SK-N-MC (cell line): ENCODE measurements around the gene TNP2.
"Not testable (repeated sequence)": the region's sequence is repeated elsewhere in the genome, so short reads cannot be mapped to it uniquely, and the experiment has no call there.

ENCODE experiments used
- DNase-seq: peaks from one replicate; pipeline ENCODE4 v3.0.0-alpha.2; 2011; ENCODE audit warnings: low read depth, low spot score
- H3K27ac ChIP-seq: fragments of 200-600 bp; sonication (generic); 2 replicates; pipeline ENCODE4 v1.5.1; 2016; ENCODE audit warnings: mixed run types
- H3K36me3 ChIP-seq: fragments of 200-600 bp; sonication (generic); 2 replicates; pipeline ENCODE4 v1.6.1; 2017; ENCODE audit warnings: antibody characterized with exemption, low read length, mixed read lengths; ENCODE audit not compliant: insufficient read depth
- H3K4me3 ChIP-seq: fragments of 200-600 bp; sonication (generic); 2 replicates; pipeline ENCODE4 v1.5.1; 2016
- H3K9ac ChIP-seq: fragments of 200-600 bp; sonication (generic); 2 replicates; pipeline ENCODE4 v1.8.0; 2017; ENCODE audit warnings: mixed run types, mixed read lengths; ENCODE audit not compliant: insufficient read length
- H3K9me3 ChIP-seq: fragments of 200-600 bp; sonication (generic); 2 replicates; pipeline ENCODE4 v1.6.1; 2017; ENCODE audit warnings: low read depth, mild to moderate bottlenecking, antibody characterized with exemption, low read length, moderate library complexity, mixed read lengths
- EZH2 ChIP-seq: fragments of 200-600 bp; sonication (generic); IDR thresholded peaks from one replicate; pipeline ENCODE4 v1.6.1; 2017; ENCODE audit warnings: antibody characterized with exemption
- FOXP2 ChIP-seq: optimal IDR thresholded peaks from 2 replicates; pipeline ENCODE3; 2011; ENCODE audit warnings: mild to moderate bottlenecking, moderate library complexity; ENCODE audit not compliant: insufficient read depth; ENCODE audit errors: extremely low read length, control extremely low read depth
- POLR2AphosphoS5 ChIP-seq: IDR thresholded peaks from 2 replicates; pipeline ENCODE4 v1.6.1; 2012; ENCODE audit warnings: mild to moderate bottlenecking, low read depth, low read length, borderline replicate concordance

TNP2 gene

DNA sequence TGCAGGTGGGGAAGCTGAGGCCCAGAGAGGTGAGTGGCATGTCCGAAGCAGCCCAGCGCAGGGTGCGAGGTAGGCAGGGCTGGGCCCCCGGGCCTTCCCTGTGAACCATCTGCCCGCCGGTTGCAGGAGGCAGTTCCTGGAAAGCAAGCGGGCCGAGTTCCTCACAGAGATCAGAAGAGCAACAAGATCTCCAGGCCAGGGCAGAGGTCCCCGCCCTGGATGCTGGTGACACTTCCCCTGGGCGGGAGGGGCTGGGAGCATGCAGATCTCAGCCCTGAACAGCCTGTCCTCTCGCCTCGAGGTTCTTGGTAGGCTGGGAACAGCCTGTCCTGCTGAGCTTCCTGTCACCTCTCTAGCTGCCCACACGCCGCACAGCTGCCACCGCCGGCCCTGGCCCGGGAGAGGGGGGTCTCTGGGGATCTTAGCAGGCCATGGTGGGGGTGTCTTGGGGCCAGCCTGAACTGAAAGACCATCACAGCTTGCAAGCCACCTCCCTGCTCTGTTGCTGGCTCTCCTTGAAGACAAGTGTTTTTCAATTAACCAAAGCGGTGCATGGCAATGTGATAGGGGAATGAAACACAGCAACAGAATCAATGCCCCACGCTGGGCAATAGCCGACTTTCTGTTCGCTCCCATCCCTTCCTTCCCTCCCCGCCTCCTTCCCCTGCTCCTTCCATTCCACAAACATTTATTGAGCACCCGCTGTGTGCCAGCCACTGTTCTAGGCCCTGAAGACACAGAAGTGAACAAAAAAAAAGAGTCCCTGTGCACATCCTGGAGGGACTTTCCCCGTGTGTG lies 44.8 kb downstream of the TNP2 start:
- Histone ChIP-seq H3K27ac (no peak overlapping the region), H3K4me3 (no peak overlapping the region), H3K36me3 (no peaks in the 10 kb centered on the region), H3K9ac (no peak overlapping the region), H3K9me3 (no peaks in the 10 kb centered on the region)
- TF ChIP-seq FOXP2: no peak
- TF ChIP-seq POLR2AphosphoS5: no peak
- TF ChIP-seq EZH2: no peak
- no peak for DNase-seq

DNA sequence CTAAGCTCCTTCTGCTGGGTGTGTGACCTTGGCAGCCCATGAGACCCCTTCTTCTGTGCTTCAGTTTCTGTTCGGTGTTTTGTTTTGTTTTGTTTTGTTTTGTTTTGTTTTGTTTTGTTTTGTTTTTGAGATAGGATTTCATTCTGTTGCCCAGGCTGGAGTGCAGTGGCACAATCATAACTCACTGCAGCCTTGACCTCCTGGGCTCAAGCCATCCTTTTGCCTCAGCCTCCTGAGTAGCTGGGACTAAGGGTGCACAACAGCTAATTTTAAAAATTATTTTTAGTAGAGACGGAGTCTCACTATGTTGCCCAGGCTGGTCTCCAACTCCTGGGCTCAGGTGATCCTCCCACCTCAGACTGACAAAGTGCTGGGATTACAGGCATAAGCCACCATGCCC lies 48.6 kb downstream of the TNP2 start:
- H3K4me3 ChIP-seq, H3K9me3 ChIP-seq, H3K36me3 ChIP-seq, H3K9ac ChIP-seq, H3K27ac ChIP-seq, DNase-seq: not testable (repeated sequence)

DNA sequence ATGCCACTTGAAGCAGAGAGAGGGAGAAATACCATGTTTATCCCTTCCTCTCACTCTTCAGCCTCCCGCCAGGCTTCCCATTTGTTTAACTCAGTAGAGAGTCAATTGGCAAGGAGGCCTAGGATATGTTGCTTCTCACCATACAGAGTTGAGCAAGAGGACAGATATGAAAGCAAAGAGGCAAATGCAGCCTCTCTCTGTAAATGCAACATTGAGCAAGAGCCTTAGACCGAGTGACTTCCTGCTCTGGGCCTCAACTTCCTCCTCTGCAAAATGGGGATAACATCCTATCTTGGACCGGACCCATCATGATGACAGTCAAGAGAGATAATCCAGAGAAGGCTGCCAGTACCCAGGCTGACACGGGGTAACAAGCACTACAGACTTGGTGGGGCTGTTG lies 49.9 kb downstream of the TNP2 start:
- H3K36me3 ChIP-seq: no peaks in the 10 kb centered on the region
- H3K9me3 ChIP-seq: no peaks in the 10 kb centered on the region
- no peak overlapping the region for H3K27ac ChIP-seq
- DNase-seq: no peak
- no peak overlapping the region for H3K9ac ChIP-seq
- TF ChIP-seq EZH2 (no peak), POLR2AphosphoS5 (no peak), FOXP2 (no peak)
- H3K4me3 ChIP-seq: no peak overlapping the region

DNA sequence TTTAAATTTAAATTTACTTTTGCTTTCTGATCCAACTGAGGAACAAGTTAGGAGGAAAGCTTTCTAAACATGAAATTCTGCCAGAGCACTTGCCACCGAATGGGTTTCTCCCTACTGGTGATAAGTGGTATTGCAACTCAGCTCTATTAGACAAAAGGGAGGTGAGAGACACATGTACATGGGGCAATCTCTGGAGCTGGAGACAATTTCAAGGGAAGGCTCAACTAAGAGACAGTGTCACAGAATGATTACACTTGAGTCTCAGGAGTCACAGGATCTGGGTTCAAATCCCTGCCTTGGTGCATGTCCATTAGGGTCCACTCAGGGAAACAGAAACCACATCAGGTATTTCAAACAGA lies 50.5 kb downstream of the TNP2 start:
- TF ChIP-seq EZH2: no peak
- TF ChIP-seq POLR2AphosphoS5: no peak
- TF ChIP-seq FOXP2: no peak
- H3K9ac ChIP-seq: no peak overlapping the region
- DNase-seq: no peak
- no peaks in the 10 kb centered on the region for H3K36me3 ChIP-seq
- no peak overlapping the region for H3K27ac ChIP-seq
- H3K9me3 ChIP-seq: no peaks in the 10 kb centered on the region
- H3K4me3 ChIP-seq: no peak overlapping the region
